HG03135 (cell line): ENCODE data around the gene MSMB.
"Not testable (repeated sequence)": the region's sequence is repeated elsewhere in the genome, so short reads cannot be mapped to it uniquely, and the experiment has no call there.

Experiments used
- ATAC-seq: cut with Tn5 transposase; IDR thresholded peaks from one replicate; pipeline ENCODE4 v1.9.1; 2021; ENCODE audit warnings: mild to moderate bottlenecking, moderate library complexity; ENCODE audit not compliant: unreplicated experiment

Gene MSMB

GRCh38 chr10:46014683-46015405, 31.2 kb downstream of the MSMB start:
- ATAC-seq: no peak

GRCh38 chr10:46014206-46014605, 31.9 kb downstream of the MSMB start:
- no peak for ATAC-seq

- no peak for ATAC-seq
Observed at GRCh38 chr10:46012746-46013145, 33.3 kb downstream of the MSMB start.

DNA sequence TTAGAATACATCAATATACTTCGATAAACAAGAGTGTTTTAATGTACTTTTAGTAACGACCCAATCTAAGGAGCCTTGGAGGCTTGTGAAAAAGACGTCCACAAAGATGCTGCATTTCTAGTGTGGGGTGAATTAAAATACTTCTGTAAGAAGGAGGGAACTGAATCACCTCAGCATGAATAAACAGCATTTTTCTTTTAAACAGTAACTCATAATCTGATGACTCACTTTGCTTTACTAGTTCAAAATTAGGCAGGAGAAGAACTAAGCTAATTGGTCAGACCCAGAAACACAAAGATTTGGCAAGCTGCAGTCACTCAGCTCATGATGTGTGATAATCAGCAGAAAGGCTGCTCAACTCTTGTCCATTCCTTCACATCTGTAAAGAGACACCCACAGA, 39.9 kb downstream of the MSMB start:
- ATAC-seq: no peak

DNA sequence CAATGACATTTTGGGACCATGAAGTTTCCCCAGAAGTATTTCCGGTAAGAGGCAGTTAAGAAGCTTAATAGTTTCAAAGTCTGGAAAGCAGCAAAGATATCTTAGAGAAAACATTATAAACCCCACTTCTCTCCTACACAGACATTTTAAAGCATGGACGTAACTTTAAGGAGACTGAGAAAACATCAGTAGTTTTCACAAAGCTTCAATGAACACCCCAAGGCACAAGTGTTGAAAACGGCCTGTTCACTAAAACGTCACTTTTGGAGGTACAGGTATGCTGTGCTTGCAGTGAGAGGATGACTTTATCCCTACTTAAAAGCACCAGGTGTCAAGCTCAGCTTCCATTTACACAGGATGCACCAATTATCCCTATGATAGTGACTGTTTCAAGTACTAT, 40.7 kb downstream of the MSMB start:
- ATAC-seq: no peak

GRCh38 chr10:46004963-46005362, 41.1 kb downstream of the MSMB start:
- no peak for ATAC-seq

DNA sequence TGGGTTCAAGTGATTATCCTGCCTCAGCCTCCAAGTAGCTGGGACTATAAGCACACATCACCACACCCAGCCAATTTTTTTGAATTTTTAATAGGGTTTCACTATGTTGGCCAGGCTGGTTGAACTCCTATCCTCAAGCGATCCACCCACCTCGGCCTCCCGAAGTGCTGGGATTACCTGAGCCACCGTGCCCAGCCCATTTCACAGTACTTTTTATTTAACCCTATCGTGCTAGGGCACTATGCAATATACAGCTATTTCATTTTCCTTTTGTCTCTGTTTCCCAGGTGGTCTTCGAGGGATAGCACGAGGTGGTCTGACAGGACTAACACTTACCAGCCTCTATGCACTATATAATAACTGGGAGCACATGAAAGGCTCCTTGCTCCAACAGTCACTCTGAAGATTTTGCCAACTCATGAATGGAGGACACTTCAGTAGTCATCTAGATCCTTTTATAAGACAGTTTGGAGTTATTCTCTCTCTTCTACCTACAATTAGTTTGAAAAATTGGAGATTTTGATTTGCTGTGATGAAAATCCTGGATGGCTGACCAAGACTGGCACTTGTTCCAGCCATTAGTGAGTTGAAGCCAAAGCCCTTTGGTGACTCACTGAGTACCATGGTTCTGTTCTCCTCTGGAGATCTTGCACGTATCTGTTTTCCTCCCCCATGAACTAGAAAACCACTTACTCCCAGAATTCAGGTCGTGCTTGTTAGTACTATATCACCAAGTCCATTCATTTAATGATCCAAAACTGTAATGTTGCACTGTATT, 43.0 kb downstream of the MSMB start:
- ATAC-seq: no peak

- not testable (repeated sequence) for ATAC-seq
Observed at GRCh38 chr10:46002189-46002687, 43.8 kb downstream of the MSMB start.

DNA sequence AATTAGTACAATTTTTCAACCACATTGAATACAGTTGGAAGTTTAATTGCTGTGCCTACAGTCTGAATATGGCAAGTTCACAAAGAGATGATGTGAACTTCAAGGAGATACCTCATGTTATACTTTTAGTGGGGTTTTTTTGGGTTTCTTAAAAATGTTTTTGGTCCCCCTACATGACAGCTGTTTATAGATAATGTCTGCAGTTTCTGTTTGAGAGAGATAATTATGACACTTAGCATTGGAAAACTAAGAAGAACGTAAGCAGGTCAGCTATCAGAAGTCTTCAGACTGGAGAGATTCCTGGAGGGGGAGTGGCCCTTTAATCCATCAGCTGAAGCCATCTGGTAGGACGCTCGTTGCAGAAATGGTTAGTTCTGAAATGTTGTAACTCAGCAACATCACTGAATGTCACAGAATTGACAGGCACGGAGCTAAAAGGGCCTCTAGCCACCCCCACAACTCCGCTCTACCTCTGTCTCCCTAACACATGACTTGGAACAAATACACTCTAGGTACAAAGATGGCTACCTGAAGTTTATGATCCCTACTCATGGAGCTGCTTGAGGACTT, 44.8 kb downstream of the MSMB start:
- no peak for ATAC-seq

DNA sequence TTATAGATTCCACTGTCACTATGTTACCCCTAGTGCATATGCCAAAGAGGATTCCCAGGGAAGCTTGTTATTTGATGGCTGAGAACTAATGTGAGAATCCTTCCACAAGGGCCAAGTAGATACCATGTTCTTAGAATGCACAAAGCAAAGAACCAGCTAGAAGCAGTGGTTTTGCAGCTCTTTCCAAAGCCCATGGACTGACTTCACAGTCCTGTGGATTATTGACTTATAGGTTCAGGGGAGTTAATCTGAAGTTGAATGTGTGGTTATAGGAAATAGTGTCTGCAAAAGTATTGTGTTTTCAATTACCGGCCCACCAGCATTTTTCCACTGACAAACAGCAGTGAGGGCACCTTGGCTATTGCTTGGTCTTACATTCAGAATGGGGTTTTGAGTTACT, 45.5 kb downstream of the MSMB start:
- no peak for ATAC-seq

DNA sequence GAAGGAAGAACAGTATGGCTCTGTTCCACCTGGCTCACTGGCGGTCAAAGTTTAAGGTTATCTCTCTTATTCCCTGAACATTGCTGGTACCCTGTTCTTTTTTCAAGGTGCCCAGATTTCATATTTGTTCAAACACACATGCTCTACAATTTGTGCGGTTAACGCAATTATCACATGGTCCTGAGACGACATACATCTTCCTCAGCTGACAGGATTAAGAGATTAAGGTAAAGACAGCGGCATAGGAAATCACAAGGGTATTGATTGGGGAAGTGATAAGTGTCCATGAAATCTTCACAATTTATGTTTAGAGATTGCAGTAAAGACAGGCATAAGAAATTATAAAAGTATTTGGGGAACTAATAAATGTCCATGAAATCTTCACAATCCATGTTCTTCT, 46.1 kb downstream of the MSMB start:
- not testable (repeated sequence) for ATAC-seq

DNA sequence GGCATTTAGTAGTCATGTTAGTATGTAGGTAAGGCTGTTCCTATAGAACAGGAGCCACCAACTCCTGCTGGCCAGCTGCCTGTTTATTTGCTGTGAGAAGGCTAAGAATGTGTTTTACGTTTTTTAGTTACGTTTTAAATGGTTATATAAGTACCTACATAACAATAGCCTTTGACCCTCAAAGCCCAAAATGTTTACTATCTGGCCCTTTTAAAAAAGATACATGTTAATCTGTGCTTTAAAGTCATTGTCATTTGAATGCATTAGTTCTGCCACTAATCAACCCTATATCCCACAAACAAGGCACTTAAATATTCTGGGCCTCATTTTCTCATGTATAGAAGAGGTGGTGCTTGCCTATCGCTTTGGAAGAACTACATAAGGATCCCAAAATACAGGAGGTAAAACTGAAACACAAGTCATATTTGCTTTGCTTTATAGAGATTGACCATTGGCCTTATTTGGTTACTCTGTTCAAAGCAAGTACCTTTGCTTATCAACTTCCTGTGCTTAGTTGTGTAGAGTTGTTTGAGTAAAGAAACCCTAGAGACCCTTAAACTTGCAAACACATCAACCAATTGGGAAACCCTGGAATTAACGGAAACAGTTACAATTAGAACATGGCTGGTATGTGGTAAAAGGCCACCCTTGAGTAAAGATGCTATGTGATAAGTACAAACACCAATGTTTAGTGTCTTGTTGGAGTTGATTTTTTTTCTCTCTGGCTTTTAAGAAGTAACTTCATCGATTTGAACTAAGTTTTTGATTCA, 47.9 kb downstream of the MSMB start:
- ATAC-seq: no peak

- no peak for ATAC-seq
Observed at GRCh38 chr10:45997557-45997956, 48.5 kb downstream of the MSMB start.

DNA sequence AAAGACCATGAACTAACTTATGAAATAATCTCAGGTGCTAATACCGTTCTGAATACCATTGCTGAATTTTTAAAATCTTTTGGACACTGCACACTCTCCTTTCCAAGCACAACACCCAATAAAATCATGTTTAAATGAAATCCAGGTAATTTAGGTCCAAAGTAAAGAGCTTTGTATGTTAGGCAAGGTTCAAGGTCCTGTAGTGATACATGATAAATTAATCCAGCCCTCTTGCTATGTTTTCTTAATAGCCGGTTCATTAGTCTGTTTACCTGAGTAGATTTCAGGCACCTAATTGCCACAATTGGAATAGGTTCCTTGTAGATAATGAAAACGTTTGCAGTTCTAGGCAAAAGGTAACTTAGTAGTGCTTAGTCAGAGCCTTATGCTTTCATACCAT, 60.5 kb downstream of the MSMB start:
- ATAC-seq: not testable (repeated sequence)

- not testable (repeated sequence) for ATAC-seq
Observed at GRCh38 chr10:45984473-45984872, 61.6 kb downstream of the MSMB start.

GRCh38 chr10:45983538-45984186, 62.4 kb downstream of the MSMB start:
- ATAC-seq: not testable (repeated sequence)
